Activated CD4-positive, alpha-beta T cell treated with anti-CD3 and anti-CD28 coated beads, Interleukin-2, Interleukin-6, amounts not matched to agents 100 ng/mL and 50 ng/mL, durations not matched to agents 16 hours and 8 hours (primary cell): ENCODE results near the gene HDAC7.
"Not testable (repeated sequence)": the region's sequence is repeated elsewhere in the genome, so short reads cannot be mapped to it uniquely, and the experiment has no call there.

ENCODE experiments used
- DNase-seq: peaks from one replicate; pipeline ENCODE4 v3.0.0-alpha.2; 2020

HDAC7 gene

DNA sequence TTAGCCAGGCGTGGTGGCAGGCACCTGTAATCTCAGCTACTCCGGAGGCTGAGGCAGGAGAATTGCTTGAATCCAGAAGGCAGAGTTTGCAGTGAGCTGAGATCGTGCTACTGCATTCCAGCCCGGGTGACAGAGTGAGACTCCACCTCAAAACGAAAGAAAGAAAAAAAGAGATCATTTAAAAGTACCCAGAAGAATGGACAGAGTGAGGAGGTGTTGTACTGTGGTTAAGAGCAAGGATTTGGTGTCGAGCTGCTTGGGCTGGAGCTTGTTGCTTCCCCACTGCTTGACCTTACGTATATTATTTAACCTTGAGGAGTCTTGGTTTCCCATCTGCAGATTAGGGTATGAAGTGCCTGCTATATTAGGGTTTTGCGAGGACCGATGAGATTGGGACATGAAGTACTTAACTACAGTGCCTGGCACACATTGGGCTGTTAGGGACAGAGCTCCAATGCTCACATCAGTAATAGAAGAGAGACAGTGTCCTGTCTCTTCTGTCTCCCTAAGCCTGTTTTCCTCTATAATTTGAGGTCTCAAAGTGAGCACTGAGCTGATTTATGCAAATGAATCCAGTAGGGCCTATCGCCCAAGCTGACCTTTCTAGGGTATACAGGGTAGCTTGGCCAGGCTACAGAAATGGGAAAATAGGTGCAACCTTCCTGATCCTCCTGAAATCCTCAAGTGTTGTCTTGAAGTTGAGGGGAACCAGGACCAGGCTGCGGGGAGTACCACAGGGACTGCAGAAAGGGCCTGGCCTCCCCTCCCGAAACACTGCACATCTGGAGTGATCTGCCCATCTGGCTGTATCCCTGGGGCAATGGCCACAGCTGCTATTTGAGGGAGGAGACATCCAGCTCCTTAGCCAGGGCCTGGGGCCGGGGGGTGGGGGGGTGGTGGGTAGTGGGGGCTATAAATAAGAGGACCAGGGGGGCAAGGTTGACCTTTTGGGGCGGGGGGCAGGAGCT, 8.6 kb upstream of the HDAC7 start:
- DNase-seq: no peak

DNA sequence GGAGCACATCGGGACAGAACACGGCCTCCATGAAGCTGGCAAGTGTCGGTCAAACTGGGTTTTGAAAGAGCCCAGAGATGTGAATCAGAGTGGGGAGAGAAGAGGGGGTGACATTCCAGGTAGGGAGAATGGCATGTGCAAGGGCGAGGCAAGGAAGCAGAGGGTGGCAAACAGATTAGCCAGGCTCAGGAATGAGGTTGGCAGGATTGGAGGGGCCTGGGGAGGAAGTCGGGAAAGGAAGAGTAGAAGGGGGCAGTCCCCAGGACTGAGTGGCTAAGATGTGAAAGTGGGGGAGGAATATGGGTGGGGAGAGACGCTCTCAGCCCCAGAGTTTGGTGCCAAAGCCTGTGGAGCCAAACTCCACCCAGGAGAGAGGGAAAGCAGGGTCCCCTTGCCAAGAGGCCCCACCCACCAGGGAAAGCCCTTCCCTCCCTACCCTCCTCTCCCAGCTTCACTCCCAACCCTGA, 5.5 kb upstream of the HDAC7 start:
- DNase-seq: no peak

DNA sequence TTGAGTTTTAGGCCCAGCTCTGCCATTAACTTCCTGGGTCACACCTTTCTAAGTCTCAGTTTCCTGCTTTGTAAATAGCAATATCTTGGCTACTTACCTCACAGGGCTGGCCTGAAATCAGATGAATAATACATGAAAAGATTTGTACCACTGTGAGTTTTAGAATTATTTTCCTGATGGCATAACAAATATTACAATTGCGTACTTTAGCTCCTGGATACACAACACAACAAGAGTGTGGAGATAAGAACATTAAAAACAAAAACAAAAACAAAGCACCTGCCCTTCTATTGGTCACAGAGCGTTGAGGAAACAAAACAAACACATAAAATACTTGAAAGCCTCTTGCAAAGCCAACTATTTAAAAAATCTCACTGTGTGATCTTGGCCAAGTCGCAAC, 4.9 kb upstream of the HDAC7 start:
- DNase-seq: no peak

DNA sequence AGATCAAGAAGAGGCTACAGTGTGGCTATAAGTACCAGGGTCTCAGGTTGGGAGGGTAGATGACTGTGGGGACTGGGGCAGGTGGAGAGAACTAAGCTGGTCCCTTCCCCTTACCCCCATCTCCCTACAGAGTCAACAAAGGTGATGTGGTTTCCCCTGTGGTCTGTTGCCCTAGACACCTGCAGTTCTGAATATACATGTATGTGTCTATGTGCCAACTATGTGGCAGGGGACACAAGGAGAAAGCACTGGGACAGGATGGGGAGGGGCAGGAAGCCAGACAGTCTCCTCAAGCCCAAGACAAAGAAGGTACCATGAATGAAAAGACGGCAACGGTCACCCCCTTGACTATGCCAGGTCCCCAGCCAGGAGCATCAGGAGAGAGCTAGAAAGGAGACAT, 4.5 kb upstream of the HDAC7 start:
- DNase-seq: no peak

DNA sequence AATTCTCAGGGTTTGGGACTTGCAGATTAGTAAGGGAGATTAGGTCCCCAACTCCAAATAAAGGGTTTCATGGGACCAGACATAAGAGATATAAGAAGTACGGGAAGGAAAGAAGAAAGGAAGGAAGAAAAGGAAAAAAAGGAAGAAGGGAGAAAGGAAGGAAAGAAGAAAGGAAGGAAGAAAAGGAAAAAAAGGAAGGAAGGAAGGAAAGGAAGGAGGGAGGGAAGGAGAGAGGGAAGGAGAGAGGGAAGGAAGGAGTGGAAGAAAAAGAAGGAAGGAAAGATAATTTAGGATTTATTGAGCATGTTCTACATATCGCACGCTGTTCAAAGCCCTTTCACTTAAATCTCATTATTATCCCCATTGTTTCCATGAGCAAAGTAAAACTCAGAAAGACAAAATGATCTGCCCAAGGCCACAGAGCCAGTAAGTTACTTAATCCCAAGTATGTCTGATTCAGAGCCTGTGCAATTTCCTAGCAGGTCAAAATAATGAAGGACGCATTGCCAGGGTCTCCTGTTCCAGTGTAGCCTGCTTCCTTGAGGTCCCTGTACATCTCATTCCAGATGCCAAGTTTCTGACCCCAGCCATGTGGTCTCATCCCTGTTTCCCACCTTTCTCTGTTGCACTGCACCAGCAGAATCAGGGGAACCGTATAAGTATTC, 3.9 kb upstream of the HDAC7 start:
- no peak for DNase-seq

DNA sequence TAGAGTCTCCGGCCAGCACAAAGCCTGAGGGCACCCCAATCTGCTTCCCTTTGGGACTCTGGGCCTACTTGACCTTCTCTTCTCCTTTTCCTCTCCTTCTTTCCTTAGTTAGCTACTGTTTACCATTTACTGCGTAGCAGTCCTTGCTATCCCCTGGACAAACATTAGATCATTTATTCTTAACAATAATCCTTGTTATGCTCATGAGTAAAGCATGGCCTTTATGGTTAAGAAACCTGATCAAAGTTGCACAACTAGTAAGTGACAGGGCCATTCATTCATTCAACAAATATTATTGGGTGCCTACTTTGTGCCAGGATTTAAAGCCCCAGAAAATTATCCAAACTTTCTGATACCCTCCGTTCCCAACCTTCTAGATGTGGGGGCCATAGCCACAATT, 3.2 kb upstream of the HDAC7 start:
- DNase-seq: no peak

DNA sequence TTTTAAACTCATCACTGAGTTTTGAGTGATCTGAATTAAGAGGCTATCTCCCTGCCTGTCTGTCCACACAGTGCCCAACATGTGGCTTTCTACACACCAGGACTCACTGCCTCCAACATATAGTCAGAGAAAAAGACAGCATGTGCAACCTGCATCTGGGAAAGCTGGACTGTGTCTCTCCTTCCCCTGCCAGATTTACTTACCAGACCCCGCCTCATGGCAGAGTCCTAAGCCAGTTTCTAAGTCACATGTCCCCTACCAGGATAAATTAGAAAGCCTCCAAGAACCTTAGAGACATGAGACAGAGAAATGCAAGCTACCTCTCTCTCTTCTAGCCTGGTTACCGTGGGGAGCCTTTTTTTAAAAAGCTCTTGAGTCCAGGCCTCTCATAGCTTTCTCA, 2.7 kb upstream of the HDAC7 start:
- DNase-seq: no peak

DNA sequence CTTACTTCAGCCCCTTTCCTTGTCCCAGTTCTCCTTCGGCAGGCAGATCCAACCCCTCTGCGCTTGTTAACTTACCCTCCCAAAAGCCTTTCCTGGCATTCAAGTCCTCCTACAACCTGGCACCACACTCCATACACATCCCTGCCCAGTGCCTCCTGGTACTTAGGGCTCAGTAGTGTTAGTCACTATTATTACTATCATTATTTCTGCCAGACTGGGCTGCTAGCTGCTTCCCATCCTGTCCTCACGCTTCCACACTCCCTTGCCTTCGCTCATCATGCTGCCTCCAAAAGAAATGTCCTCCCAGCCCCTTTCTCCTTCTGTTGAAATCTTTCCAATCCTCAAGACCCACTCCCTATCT, 1.6 kb upstream of the HDAC7 start:
- no peak for DNase-seq

DNA sequence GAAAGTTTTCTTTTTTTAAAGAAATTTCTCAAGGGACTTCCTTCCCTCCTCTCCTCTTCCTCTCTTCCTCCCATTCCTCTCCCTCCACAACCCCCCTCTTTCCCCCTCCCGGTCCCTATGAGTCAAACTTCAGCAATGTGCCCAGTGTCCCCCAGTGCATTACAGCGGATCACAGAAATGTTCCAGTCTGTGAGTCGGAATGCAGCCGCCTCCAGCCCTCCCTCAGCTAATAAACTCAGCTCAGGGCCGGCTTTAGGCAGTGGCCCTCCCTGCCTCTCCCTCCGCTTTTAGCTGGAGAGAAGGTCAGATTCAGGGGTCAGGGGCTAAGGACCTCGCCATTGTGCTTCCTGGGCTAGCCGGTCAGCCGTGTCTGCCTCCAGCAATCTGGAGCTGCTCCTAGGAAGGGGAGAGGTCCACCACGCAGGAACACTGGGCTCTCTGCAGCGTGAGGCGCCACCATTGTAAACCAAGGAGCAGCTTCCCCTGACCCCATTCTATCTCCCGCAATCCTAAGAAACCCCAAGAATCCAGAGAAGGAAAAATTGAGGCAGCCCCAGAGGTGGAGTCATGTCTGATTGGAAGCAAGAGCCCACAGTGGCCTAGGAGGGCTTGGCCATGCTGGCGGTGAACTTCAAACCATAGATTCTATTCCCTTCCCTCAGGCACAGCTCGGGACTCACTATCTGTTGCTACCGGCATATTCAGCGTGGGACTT, 1.1 kb upstream of the HDAC7 start:
- no peak for DNase-seq

DNA sequence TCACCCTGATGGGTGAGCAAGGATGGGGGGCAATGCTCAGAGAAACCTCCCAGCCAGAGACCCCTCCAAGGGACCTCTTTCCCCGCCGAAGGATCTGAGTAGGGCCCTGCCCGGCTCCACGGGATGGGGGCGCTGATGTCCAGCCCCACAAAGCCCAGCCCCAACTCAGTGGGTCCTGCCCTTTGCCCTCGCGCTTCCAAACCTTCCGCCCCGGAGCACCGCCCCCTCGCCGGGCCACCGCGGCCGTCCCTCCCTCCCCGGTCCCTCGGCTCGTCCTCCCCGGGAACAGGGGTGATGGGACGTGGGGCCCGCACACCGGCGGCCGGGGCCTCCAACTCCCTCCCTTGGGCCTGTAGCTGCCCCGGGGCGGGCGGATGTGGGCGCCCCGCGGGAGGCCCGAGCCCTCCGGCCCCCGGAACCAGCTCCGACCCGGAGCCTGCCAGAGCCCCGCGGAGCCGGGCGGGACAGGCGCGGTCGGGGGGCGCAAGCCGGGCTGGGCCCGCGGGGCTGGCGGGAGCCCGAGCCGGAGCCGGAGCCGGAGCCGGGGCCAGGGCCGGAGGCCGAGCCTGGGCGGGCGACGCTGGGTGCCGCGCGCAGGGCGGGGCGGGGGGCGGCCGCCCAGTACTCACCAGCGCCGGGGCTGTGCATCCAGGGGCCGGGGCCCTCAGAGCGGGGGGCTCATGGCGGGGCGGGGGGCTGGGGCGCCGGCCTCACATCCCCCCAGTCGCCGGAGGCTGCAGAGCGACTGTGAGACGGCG, 386 bp downstream of the HDAC7 start:
- DNase-seq: peak; percentile 76

DNA sequence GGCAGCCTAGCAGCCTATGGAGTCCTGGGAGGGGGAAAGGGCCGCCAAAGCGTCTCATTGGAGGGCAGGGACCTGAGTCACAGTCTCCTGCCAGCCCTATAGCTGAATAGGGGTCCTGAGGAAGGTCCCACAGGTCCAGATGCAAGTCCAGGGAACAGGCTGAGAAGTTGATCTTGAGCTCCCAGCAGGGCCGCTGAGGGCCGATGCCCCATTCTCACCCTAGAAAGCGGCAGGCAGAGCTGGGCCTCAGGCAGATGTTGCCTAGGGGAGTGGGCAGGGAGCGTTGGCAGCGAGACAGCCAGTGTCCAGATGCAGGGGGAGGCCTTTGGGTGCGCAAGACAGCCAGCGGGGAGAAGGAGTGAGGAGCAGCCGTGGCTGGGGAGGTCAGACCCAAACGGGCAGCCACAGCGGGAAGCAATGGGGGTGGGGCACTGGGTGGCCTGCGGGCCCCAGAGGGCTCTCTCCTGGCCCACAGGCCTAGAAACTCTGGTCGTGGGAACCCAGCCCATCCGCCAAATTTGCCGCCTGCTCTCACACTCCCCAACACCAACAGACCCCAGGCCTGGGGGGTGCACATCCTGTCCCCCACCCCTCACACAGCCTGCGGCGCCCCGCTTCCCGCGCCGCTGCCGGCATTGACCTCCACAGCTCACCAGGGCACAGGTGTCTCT, 1.1 kb downstream of the HDAC7 start:
- DNase-seq: no peak

DNA sequence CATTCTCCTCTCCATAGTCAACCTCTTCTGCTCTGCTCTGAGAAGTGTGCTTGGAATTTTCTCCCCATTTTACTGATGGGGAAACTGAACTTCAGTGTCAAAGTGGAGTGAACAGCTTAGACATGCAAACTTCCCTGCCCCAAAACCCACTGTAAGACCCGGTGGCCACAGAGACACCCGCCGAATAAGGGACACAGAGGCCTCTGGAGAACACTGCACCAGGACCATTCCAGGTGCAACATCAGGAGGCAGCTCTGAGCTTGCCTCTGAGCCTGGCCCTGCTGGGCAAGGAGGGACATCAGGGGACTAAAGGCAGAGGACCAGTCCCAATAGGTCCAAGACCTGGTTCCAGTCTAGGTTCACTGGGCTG, 1.7 kb downstream of the HDAC7 start:
- no peak for DNase-seq

DNA sequence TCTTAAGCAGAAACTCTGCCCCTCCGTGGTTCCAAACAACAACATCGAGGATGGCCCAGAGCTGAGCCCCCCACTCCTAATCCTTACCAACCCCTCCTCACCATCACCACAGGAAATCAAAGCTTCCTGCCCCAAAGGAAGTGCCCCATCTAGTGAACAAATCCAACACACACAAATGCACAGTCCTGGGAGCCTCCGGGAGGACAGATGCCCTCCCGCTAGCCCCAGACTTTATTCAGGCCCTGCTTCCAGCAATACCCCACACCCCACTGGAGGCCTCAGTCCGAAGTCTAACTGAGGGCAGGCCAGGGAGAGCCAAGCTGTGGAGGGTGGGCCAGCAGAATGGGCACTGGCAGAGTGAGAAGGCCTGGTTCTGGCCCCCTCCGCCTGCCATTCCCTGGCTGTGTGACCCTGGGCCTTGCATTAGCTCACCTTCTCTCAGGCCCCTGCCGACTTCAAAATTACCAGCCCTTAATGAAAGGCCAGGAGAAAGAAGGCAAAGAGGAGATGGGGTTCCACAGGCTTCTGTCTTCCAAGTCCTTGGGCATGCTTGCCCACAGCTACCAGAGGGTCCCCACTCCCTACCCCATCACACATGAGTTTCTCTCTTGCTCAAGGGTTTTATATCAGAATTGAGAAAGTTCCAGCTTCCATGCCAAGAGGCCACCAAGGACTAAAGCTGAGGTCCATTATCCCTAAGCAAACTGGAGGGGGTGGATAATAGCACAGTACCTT, 2.3 kb downstream of the HDAC7 start:
- no peak for DNase-seq

DNA sequence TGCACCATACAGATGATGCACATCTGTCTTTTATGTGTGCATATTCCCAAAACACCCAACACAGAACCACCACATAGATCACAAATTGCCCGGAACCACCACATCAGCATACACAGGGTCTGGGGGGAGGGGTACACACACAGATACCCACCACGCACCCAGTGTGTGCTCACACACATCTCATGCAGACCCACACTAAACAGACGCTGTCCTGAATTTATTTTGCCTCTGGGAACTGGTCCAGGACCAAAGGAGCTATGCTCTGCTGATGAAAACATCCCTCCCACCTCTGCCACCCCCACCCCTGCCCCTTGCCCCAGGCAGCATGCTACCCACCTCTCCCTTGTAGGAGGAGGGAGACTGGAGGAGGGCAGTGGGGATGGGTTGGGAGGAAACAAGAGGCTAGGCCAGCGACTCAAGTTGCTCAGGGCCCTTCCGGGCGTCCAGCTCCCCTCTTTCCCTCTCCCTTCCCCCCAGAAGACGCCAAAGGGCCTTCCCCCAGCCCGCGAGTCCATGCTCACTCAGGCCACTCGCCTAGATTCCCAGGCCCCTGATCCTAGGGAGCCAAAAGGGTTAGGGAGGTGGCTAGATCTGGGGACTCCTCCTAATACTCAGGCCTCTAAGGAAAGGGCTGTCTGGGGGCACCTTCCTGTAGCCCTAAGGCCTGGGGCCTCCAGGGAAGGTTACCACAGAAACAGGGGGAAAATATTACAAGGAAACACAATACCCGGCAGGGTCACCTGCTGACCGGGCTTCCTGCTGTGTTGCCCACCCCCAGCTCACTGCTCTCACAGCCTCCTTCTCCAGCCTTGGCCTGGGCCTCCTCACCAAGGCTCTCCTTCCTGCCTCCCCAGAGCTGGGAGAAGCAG, 3.1 kb downstream of the HDAC7 start:
- DNase-seq: no peak

DNA sequence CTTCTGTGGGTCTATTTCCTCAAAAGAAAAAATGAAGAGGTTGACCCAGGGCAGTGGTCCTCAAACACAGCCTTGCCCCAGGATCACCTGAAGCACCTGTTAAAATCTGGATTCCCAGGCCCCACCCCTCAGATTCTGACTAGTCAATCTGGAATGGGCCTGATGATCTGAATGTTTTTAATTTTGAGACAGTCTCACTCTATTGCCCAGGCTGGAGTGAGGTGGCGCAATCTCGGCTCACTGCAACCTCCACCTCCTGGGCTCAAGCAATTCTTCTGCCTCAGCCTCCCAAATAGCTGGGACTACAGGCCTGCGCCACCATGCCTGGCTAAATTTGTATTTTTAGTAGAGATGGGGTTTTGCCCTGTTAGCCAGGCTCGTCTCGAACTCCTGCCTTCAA, 4.3 kb downstream of the HDAC7 start:
- not testable (repeated sequence) for DNase-seq

DNA sequence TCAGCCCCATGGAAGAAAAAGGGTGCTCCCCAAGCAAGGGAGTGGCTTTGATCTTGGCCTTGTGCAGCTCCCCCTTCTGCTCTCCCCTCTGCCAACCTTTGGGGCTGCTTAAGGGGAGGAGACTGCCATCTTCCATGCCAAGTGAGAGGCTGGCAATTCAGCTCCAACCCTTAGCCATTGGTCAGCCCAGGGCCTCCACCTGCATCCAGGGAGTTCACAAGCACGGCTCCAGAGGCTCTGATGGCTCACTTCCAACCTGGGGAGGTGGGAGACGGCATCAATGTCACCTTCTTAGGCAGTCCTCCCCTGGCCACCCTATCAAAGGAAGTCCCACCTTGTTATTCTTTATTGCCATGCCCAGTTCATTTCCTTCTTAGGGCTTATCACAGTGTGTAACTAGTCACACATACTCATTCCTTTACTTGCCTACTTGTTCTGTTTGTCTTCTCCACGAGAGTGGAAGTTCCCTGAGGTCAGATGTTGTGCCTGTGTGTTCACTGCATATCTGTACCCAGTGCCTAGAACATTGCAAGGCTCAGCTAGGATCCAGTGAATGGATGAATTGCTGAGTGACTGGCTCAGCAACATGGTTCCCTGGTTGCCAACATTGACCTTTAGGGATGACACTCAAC, 5.0 kb downstream of the HDAC7 start:
- DNase-seq: peak; percentile 74

DNA sequence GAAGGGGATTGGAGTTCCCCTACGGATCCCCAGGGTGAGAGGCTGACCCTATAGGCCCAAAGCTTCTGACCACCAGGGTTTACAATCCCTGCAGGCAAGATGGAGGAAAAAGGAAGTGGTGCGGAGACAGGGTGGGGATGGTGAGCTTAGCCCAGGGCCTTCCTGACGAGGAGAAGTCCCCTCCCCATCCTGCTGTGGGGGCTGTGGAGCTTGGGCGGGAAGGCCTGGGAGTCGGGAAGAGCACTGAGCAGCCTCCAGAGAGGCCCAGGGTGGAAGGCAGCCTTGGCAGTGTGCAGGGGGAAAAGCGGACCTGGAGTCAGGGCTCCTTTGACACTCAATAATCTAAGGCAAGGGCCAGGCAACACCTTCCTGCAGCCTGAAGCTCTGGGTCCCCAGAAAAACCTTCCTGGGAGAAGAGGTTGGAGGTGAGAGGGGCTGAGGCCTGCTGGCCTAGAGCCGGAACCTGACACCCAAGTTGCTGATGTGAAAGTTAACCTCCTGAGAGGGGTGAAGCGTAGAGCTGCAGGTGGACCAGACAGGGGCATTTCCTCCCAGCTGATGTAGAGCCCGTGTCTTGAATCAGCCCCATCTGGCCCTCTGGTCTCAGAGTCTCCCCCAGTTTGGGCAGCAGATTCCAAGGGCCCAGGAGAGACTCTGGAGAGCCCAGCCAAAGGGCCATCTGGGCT, 6.0 kb downstream of the HDAC7 start:
- DNase-seq: no peak

DNA sequence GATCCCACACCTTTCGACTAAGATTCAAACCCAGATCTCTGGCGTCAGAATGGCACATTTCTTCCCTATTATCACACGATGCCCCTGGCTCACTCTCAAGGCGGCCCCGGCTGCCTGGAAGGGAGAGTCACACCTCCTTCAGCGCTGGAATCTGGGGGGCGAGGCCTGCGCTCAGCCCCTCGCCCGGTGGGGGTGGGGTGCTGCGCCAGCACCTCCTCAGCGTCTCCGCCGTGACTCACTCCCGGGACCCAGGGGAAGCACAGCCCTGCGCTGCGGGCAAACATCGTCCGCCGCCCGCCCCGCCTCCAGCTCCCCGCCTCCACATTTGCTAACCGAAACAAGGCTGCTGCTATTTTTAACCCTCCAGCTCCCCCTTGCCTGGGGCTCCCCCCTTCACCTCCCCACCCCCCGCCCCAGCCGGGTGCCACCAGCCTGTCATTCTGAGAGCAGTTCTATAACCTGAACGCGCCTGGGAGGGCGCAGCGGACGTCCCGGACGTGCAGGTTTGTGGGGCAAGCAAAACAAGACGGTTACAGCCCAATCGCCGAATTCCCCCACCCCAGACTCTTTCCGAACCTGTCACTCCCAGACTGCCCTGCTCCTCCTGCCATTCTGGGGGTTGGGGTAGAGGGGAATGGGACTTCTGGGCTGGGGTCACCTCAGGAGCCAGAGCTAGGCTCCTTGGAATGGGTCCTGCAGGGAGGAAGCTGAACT, 6.7 kb downstream of the HDAC7 start:
- DNase-seq: peak; percentile 97
